Right atrium auricular region (tissue), 2 donors: ENCODE results near the gene ASB7. TPM values are rescaled to one million over a fixed set of nuclear protein-coding genes. Genes with fewer than 3 reads are reported as not detected.
"Not testable (repeated sequence)": the region's sequence is repeated elsewhere in the genome, so short reads cannot be mapped to it uniquely, and the experiment has no call there.

Experiments
- DNase-seq: peaks from one replicate; pipeline ENCODE4 v3.0.0-alpha.2; 2019; ENCODE audit warnings: low spot score
- H3K27ac ChIP-seq, 2 donors: fragments of 200-600 bp; sonication (generic); 1 replicate in 1 of 2; 2 replicates in 1 of 2; pipeline ENCODE4 v1.5.1; 2016 to 2019
- H3K27me3 ChIP-seq, 2 donors: fragments of 200-600 bp; sonication (generic); one replicate each; pipeline versions ENCODE4 v1.5.1 to v1.6.0; 2017 to 2019
- H3K36me3 ChIP-seq: fragments of 200-600 bp; sonication (generic); one replicate; pipeline ENCODE4 v1.5.1; 2016
- H3K4me1 ChIP-seq, 2 donors: fragments of 200-600 bp; sonication (generic); one replicate each; pipeline versions ENCODE4 v1.5.1 to v1.6.0; 2017 to 2019
- H3K4me3 ChIP-seq, 2 donors: fragments of 200-600 bp; sonication (generic); 1 replicate in 1 of 2; 2 replicates in 1 of 2; pipeline ENCODE4 v1.5.1; 2017 to 2019; ENCODE audit warnings: mild to moderate bottlenecking in 1 of 2, moderate library complexity in 1 of 2
- H3K9me3 ChIP-seq, 2 donors: fragments of 200-600 bp; sonication (generic); one replicate each; pipeline ENCODE4 v1.5.1; 2019
- CTCF ChIP-seq, 2 donors: fragments of 200-600 bp; sonication (generic); IDR thresholded peaks; one replicate each; pipeline ENCODE4 v1.5.1; 2019; ENCODE audit warnings: antibody characterized with exemption in 2 of 2
- total RNA-seq, 2 donors: library from RNA; depleted of rRNA; stranded (reverse); fragments of >200 nt; gene quantifications; one replicate each; pipeline ENCODE4 v1.1.0, GENCODE V29; 2016

Gene ASB7
- total RNA-seq, 2 donors from 2014 or later: 5.5 to 6.2 TPM

GRCh38 chr15:100671124-100671680 is 68.8 kb downstream of the ASB7 start:
- no peak for DNase-seq
- Histone ChIP-seq H3K27ac (no peak overlapping the region), H3K36me3 (no peaks in the 10 kb centered on the region), H3K27me3 (no peaks in the 10 kb centered on the region), H3K9me3 (no peaks in the 10 kb centered on the region), H3K4me3 (no peak overlapping the region), H3K4me1 (no peaks in the 10 kb centered on the region)
- TF ChIP-seq CTCF (IDR thresholded peaks at IDR 0.05): no peak

- Histone ChIP-seq H3K9me3 (no peaks in the 10 kb centered on the region), H3K4me3 (no peak overlapping the region), H3K36me3 (no peaks in the 10 kb centered on the region), H3K27me3 (no peaks in the 10 kb centered on the region), H3K27ac (no peak overlapping the region), H3K4me1 (no peaks in the 10 kb centered on the region)
- peak; percentile 28 to 58 for TF ChIP-seq CTCF (IDR thresholded peaks at IDR 0.05)
- no peak for DNase-seq
Measured at GRCh38 chr15:100671858-100672543, 69.6 kb downstream of the ASB7 start.

GRCh38 chr15:100672959-100673358 is 70.6 kb downstream of the ASB7 start:
- no peaks in the 10 kb centered on the region for H3K27me3 ChIP-seq
- H3K36me3 ChIP-seq: no peaks in the 10 kb centered on the region
- TF ChIP-seq CTCF (IDR thresholded peaks at IDR 0.05): no peak
- H3K27ac ChIP-seq: no peak overlapping the region
- no peaks in the 10 kb centered on the region for H3K9me3 ChIP-seq
- DNase-seq: no peak
- H3K4me3 ChIP-seq: no peak overlapping the region
- no peaks in the 10 kb centered on the region for H3K4me1 ChIP-seq

- H3K4me3 ChIP-seq, H3K27me3 ChIP-seq, H3K36me3 ChIP-seq, H3K27ac ChIP-seq, H3K9me3 ChIP-seq, H3K4me1 ChIP-seq, DNase-seq: not testable (repeated sequence)
Measured at GRCh38 chr15:100679151-100679550, 76.8 kb downstream of the ASB7 start.

GRCh38 chr15:100680726-100681125 is 78.3 kb downstream of the ASB7 start:
- no peak for TF ChIP-seq CTCF (IDR thresholded peaks at IDR 0.05)
- no peaks in the 10 kb centered on the region for H3K9me3 ChIP-seq
- H3K27me3 ChIP-seq: no peaks in the 10 kb centered on the region
- peak overlapping the region in 1 of 2 donors; percentile 16 for H3K27ac ChIP-seq
- no peak overlapping the region for H3K4me3 ChIP-seq
- no peaks in the 10 kb centered on the region for H3K4me1 ChIP-seq
- no peaks in the 10 kb centered on the region for H3K36me3 ChIP-seq
- DNase-seq: no peak

GRCh38 chr15:100681335-100681746 is 79.0 kb downstream of the ASB7 start:
- Histone ChIP-seq H3K4me1 (peaks cover 0 to 6% of the 10 kb centered on the region in 2 donors), H3K27me3 (no peaks in the 10 kb centered on the region), H3K36me3 (no peaks in the 10 kb centered on the region), H3K4me3 (no peak overlapping the region), H3K9me3 (no peaks in the 10 kb centered on the region), H3K27ac (peak overlapping the region in 1 of 2 donors; percentile 29)
- TF ChIP-seq CTCF (IDR thresholded peaks at IDR 0.05): no peak
- peak; percentile 82 for DNase-seq
